Nephron (organoid): ENCODE data around the gene ANKLE2.

ENCODE experiments used
- H3K27ac Mint-ChIP-seq, 3 experiments: 2 replicates each; pipeline ENCODE4 v1.8.0; 2020; ENCODE audit warnings: mixed read lengths in 3 of 3, mild to moderate bottlenecking in 2 of 3, moderate library complexity in 1 of 3
- H3K27me3 Mint-ChIP-seq: 2 replicates; pipeline ENCODE4 v1.8.0; 2021; ENCODE audit warnings: low read depth, mild to moderate bottlenecking, moderate library complexity, mixed read lengths
- H3K36me3 Mint-ChIP-seq: 2 replicates; pipeline ENCODE4 v1.8.0; 2020; ENCODE audit warnings: low read depth, mixed read lengths
- H3K4me1 Mint-ChIP-seq: 2 replicates; pipeline ENCODE4 v1.8.0; 2020; ENCODE audit warnings: mixed read lengths
- H3K4me3 Mint-ChIP-seq, 3 experiments: 2 replicates each; pipeline ENCODE4 v1.8.0; 2020; ENCODE audit warnings: mild to moderate bottlenecking in 3 of 3, mixed read lengths in 3 of 3, moderate library complexity in 2 of 3
- H3K9me3 Mint-ChIP-seq: 2 replicates; pipeline ENCODE4 v1.8.0; 2020; ENCODE audit warnings: mixed read lengths
- CTCF ChIP-seq, 3 experiments: fragments of 200-600 bp; sonication (generic); IDR thresholded peaks; one replicate each; pipeline ENCODE4 v1.5.0; 2021; ENCODE audit warnings: antibody characterized with exemption in 3 of 3; ENCODE audit not compliant: unreplicated experiment in 3 of 3

The ANKLE2 gene

DNA sequence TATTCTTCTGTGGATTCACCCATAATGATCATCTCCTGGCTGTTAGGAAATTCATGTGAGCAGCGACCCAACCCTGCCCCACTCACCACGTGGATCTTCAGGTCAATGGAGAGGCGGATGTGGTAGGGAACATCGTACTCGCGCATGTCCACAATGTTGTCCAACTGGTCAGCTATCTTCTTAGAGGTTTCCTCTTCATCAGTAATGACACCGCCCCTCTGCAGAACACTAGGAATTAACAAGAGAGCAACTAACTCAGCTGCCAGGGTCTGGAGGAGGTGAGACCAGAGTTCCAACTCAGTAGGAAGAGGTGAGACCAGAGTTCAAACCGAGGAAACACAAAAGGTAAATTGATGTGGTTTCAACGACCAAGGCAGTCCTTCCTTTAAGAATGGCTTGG is 84.1 kb downstream of the ANKLE2 start:
- Mint-ChIP-seq H3K9me3 (no peaks in the 10 kb centered on the region), H3K4me1 (no peaks in the 10 kb centered on the region)
- TF ChIP-seq CTCF (IDR thresholded peaks at IDR 0.05; ENCODE audit: unreplicated experiment in 3 of 3): no peak

GRCh38 chr12:132675757-132676432 is 85.7 kb downstream of the ANKLE2 start:
- Mint-ChIP-seq H3K4me1 (no peaks in the 10 kb centered on the region), H3K4me3 (no peak overlapping the region), H3K27ac (no peak overlapping the region), H3K9me3 (no peaks in the 10 kb centered on the region), H3K27me3 (no peaks in the 10 kb centered on the region), H3K36me3 (peaks cover 65% of the 10 kb centered on the region)
- TF ChIP-seq CTCF (IDR thresholded peaks at IDR 0.05; ENCODE audit: unreplicated experiment in 3 of 3): no peak

More for the DNA sequence above, 84.1 kb downstream of the ANKLE2 start:
- H3K4me3 Mint-ChIP-seq: no peak overlapping the region
- H3K27ac Mint-ChIP-seq: no peak overlapping the region
- peaks cover 63% of the 10 kb centered on the region for H3K36me3 Mint-ChIP-seq
- H3K27me3 Mint-ChIP-seq: no peaks in the 10 kb centered on the region
